Transverse colon (tissue), 4 donors: ENCODE measurements around the gene GATA5. TPM values are rescaled to one million over a fixed set of nuclear protein-coding genes. Genes with fewer than 3 reads are reported as not detected.

Experiments used
- DNase-seq: peaks from one replicate; pipeline ENCODE4 v3.0.0-alpha.2; 2019
- H3K27ac ChIP-seq, 4 donors: fragments of 200-600 bp; sonication (generic); 2 replicates each; pipeline ENCODE4 v1.5.1; 2016 to 2018; ENCODE audit warnings: inconsistent platforms in 4 of 4
- H3K27me3 ChIP-seq: fragments of 200-600 bp; sonication (generic); 2 replicates; pipeline ENCODE4 v1.5.1; 2017; ENCODE audit warnings: inconsistent platforms
- H3K36me3 ChIP-seq, 4 donors: fragments of 200-600 bp; sonication (generic); 2 replicates each; pipeline ENCODE4 v1.5.1; 2017 to 2019; ENCODE audit warnings: inconsistent platforms in 4 of 4
- H3K4me1 ChIP-seq, 4 donors: fragments of 200-600 bp; sonication (generic); 2 replicates each; pipeline ENCODE4 v1.5.1; 2017 to 2020; ENCODE audit warnings: inconsistent platforms in 4 of 4
- H3K4me3 ChIP-seq, 4 donors: fragments of 200-600 bp; sonication (generic); 1 replicate in 1 of 4; 2 replicates in 3 of 4; pipeline versions ENCODE4 v1.5.1 to v1.6.1; 2017 to 2019; ENCODE audit warnings: inconsistent platforms in 4 of 4
- H3K9me3 ChIP-seq, 2 donors: fragments of 200-600 bp; sonication (generic); 2 replicates each; pipeline ENCODE4 v1.5.1; 2017 to 2019; ENCODE audit warnings: inconsistent platforms in 2 of 2
- CTCF ChIP-seq, 5 experiments: fragments of 200-600 bp in 3 of 5; fragments of 450-650 bp in 2 of 5; sonication (generic) in 3 of 5; IDR thresholded peaks; 1 replicate in 2 of 5; 2 replicates in 3 of 5; pipeline ENCODE4 v1.5.1; 2016 to 2017; ENCODE audit warnings: antibody characterized with exemption in 5 of 5, inconsistent platforms in 3 of 5, mild to moderate bottlenecking in 2 of 5, moderate library complexity in 1 of 5
- EP300 ChIP-seq: sonication (generic); formaldehyde crosslinking; IDR thresholded peaks from one replicate; pipeline ENCODE4 v1.6.1; 2017; ENCODE audit warnings: antibody characterized with exemption, low read depth
- POLR2A ChIP-seq: fragments of 450-650 bp; IDR thresholded peaks from one replicate; pipeline ENCODE4 v1.6.1; 2016; ENCODE audit warnings: antibody characterized with exemption, mild to moderate bottlenecking, moderate library complexity
- POLR2AphosphoS5 ChIP-seq, 3 donors: sonication (generic); formaldehyde crosslinking; IDR thresholded peaks; one replicate each; pipeline ENCODE4 v1.6.1; 2016; ENCODE audit warnings: antibody characterized with exemption in 3 of 3
- WGBS, 2 donors: methylation state at CpG; one replicate each; pipeline ENCODE4 v1.1.5; 2018; ENCODE audit warnings: low coverage in 1 of 2; 5-methylcytosine and 5-hydroxymethylcytosine counted together
- in situ Hi-C, 4 donors: fragments of 200-750 bp; cut with MboI; loops; one replicate each; pipeline versions ENCODE4 v1.15.0 to v1.15.1; 2017; ENCODE audit warnings: low sequenced_read_pairs in 3 of 4, low pct_ligation_motif_present in 1 of 4, low pct_unique_long_range_greater_than_20kb in 1 of 4
- intact Hi-C: fragments of 100-400 bp; cut with DNase I; formaldehyde crosslinking; loops from one replicate; pipeline ENCODE4 v1.15.1; 2023; ENCODE audit warnings: low total_unique reads
- total RNA-seq, 4 donors: library from RNA; depleted of rRNA; stranded (reverse); fragments of >200 nt; gene quantifications; one replicate each; pipeline ENCODE4 v1.1.0, GENCODE V29; 2016

GATA5 gene
- total RNA-seq, 4 donors from 2014 or later: not detected

- in situ Hi-C loops: no loop called here
- peak overlapping the region in 2 of 4 donors; percentile 17 to 24 for H3K4me3 ChIP-seq
- no peaks in the 10 kb centered on the region for H3K9me3 ChIP-seq
- no peaks in the 10 kb centered on the region for H3K36me3 ChIP-seq
- H3K27me3 ChIP-seq: peaks cover 87% of the 10 kb centered on the region
- H3K4me1 ChIP-seq: peaks cover 6 to 15% (median 10%) of the 10 kb centered on the region in 4 donors
- H3K27ac ChIP-seq: no peak overlapping the region
- intact Hi-C loops: no loop called here
- TF ChIP-seq POLR2AphosphoS5 (IDR thresholded peaks at IDR 0.05): no peak
- DNase-seq: no peak
- WGBS, 2 donors: 6 to 11% methylated on average over 7 to 48 of the region's 82 CpGs
Measured at GRCh38 chr20:62476056-62476838, 452 bp upstream of the GATA5 start.

- Histone ChIP-seq H3K4me3 (peak overlapping the region in 2 of 4 donors; percentile 17 to 30), H3K27me3 (peaks cover 86% of the 10 kb centered on the region), H3K4me1 (peaks cover 6 to 15% (median 10%) of the 10 kb centered on the region in 4 donors), H3K36me3 (no peaks in the 10 kb centered on the region), H3K27ac (no peak overlapping the region), H3K9me3 (no peaks in the 10 kb centered on the region)
- no peak for TF ChIP-seq CTCF (IDR thresholded peaks at IDR 0.05)
- no peak for TF ChIP-seq POLR2AphosphoS5 (IDR thresholded peaks at IDR 0.05)
- no peak for TF ChIP-seq EP300
- TF ChIP-seq POLR2A: no peak
- 8% methylated on average over 84 of the region's 93 CpGs; no CpG with 5 or more reads in 1 of the 2 donors for WGBS, 2 donors
- in situ Hi-C loops: no loop called here
- intact Hi-C loops: no loop called here
- DNase-seq: no peak
Measured at GRCh38 chr20:62475027-62475771, 596 bp downstream of the GATA5 start.

- in situ Hi-C loops: no loop called here
- WGBS, 2 donors: 23 to 39% methylated on average over 12 to 19 of the region's 25 CpGs
- Histone ChIP-seq H3K4me1 (peaks cover 6 to 15% (median 10%) of the 10 kb centered on the region in 4 donors), H3K4me3 (no peak overlapping the region), H3K9me3 (no peaks in the 10 kb centered on the region), H3K36me3 (no peaks in the 10 kb centered on the region), H3K27me3 (peaks cover 88% of the 10 kb centered on the region), H3K27ac (no peak overlapping the region)
- TF ChIP-seq POLR2A (no peak), CTCF (IDR thresholded peaks at IDR 0.05) (no peak), EP300 (no peak), POLR2AphosphoS5 (IDR thresholded peaks at IDR 0.05) (no peak)
- intact Hi-C loops: no loop called here
- DNase-seq: no peak
Measured at GRCh38 chr20:62474604-62475026, 1.2 kb downstream of the GATA5 start.

- Histone ChIP-seq H3K4me1 (peaks cover 6 to 15% (median 10%) of the 10 kb centered on the region in 4 donors), H3K27me3 (peaks cover 88% of the 10 kb centered on the region), H3K4me3 (no peak overlapping the region), H3K36me3 (no peaks in the 10 kb centered on the region), H3K27ac (no peak overlapping the region), H3K9me3 (no peaks in the 10 kb centered on the region)
- intact Hi-C loops (no loop called here), in situ Hi-C loops (no loop called here)
- no peak for TF ChIP-seq POLR2AphosphoS5 (IDR thresholded peaks at IDR 0.05)
- no peak for TF ChIP-seq CTCF (IDR thresholded peaks at IDR 0.05)
- TF ChIP-seq EP300: no peak
- no peak for TF ChIP-seq POLR2A
- no peak for DNase-seq
- 39 to 65% methylated on average over 6 to 41 of the region's 52 CpGs for WGBS, 2 donors
Measured at GRCh38 chr20:62473717-62474603, 1.8 kb downstream of the GATA5 start.
